HepG2 (cell line): ENCODE measurements around the gene TXNIP. TPM values are rescaled to one million over a fixed set of nuclear protein-coding genes. Genes with fewer than 3 reads are reported as not detected.

ENCODE experiments used
- AGO1 ChIP-seq: fragments of 200-400 bp; formaldehyde crosslinking; IDR thresholded peaks from 2 replicates; pipeline ENCODE4 v1.6.1; 2017; ENCODE audit warnings: mild to moderate bottlenecking, low read depth, low read length, moderate library complexity; ENCODE audit not compliant: poor library complexity, severe bottlenecking
- CC2D1A ChIP-seq: sonication (generic); formaldehyde crosslinking; IDR thresholded peaks from 2 replicates; pipeline ENCODE4 v1.8.1; 2023; ENCODE audit warnings: mild to moderate bottlenecking, missing genetic modification reagents
- ELF1 ChIP-seq: sonication (generic); formaldehyde crosslinking; IDR thresholded peaks from 2 replicates; pipeline ENCODE4 v1.4.0; 2020; ENCODE audit warnings: missing genetic modification reagents
- GABPA ChIP-seq, 2 experiments: IDR thresholded peaks; 2 replicates each; pipeline ENCODE4 v1.6.1; 2011 to 2016; ENCODE audit warnings: low read depth in 2 of 2, low read length in 1 of 2, missing biosample characterization in 1 of 2, missing genetic modification characterization in 1 of 2
- GLI4 ChIP-seq: sonication (generic); formaldehyde crosslinking; IDR thresholded peaks from 2 replicates; pipeline ENCODE4 v1.5.1; 2020; ENCODE audit warnings: missing genetic modification reagents, mild to moderate bottlenecking, moderate library complexity, borderline replicate concordance
- PCBP2 ChIP-seq: fragments of 200-400 bp; formaldehyde crosslinking; optimal IDR thresholded peaks from 2 replicates; pipeline ENCODE3; 2018; ENCODE audit warnings: low read length, low read depth; ENCODE audit not compliant: poor library complexity, severe bottlenecking
- PRPF4 ChIP-seq: fragments of 200-400 bp; formaldehyde crosslinking; IDR thresholded peaks from 2 replicates; pipeline ENCODE4 v1.6.1; 2016; ENCODE audit warnings: low read length, low read depth; ENCODE audit not compliant: poor library complexity, severe bottlenecking
- RAD21 ChIP-seq: fragments of 450-650 bp; formaldehyde crosslinking; IDR thresholded peaks from 2 replicates; pipeline ENCODE4 v1.5.0; 2020; ENCODE audit warnings: mild to moderate bottlenecking
- SAFB2 ChIP-seq: sonication (generic); formaldehyde crosslinking; IDR thresholded peaks from 2 replicates; pipeline ENCODE4 v1.5.1; 2020; ENCODE audit warnings: missing genetic modification reagents, low read depth, mild to moderate bottlenecking, borderline replicate concordance
- SAP130 ChIP-seq: IDR thresholded peaks from 2 replicates; pipeline ENCODE4 v1.6.1; 2016; ENCODE audit warnings: low read depth
- SMC3 ChIP-seq: IDR thresholded peaks from 2 replicates; pipeline ENCODE4 v1.6.1; 2011; ENCODE audit warnings: low read length, improper control_type of control experiment
- SP2 ChIP-seq: sonication (generic); formaldehyde crosslinking; IDR thresholded peaks from 2 replicates; pipeline ENCODE4 v1.5.1; 2020; ENCODE audit warnings: mild to moderate bottlenecking, missing genetic modification reagents
- SSRP1 ChIP-seq: IDR thresholded peaks from 2 replicates; pipeline ENCODE4 v1.6.1; 2016; ENCODE audit warnings: control low read depth
- ZNF446 ChIP-seq: sonication (generic); formaldehyde crosslinking; IDR thresholded peaks from 2 replicates; pipeline ENCODE4 v1.5.0; 2020; ENCODE audit warnings: mild to moderate bottlenecking, missing genetic modification reagents
- ZNF546 ChIP-seq: sonication (generic); formaldehyde crosslinking; conservative IDR thresholded peaks from 2 replicates; pipeline ENCODE4 v1.8.1; 2023; ENCODE audit warnings: mild to moderate bottlenecking, missing genetic modification reagents
- ZNF556 ChIP-seq: sonication (generic); formaldehyde crosslinking; IDR thresholded peaks from 2 replicates; pipeline ENCODE4 v1.4.0; 2020; ENCODE audit warnings: mild to moderate bottlenecking, missing genetic modification reagents, borderline replicate concordance
- ZNF605 ChIP-seq: sonication (generic); formaldehyde crosslinking; IDR thresholded peaks from 2 replicates; pipeline ENCODE4 v1.8.0; 2022; ENCODE audit warnings: mild to moderate bottlenecking, missing genetic modification reagents
- ZNF672 ChIP-seq: sonication (generic); formaldehyde crosslinking; IDR thresholded peaks from 2 replicates; pipeline ENCODE4 v1.8.1; 2022; ENCODE audit warnings: missing genetic modification reagents
- polyA plus RNA-seq, 8 experiments: library from polyadenylated mRNA; depleted of rRNA in 3 of 8; stranded (reverse) in 7 of 8; unstranded in 1 of 8; fragments of >200 nt; fragmentation: Illumina TruSeq in 4 of 8; extraction: Trizol in 4 of 8; gene quantifications; 2 replicates each; pipeline versions ENCODE4 v1.2.1 to v1.2.3, GENCODE V29; 2011 to 2016; ENCODE audit warnings: low read depth in 4 of 8, missing spikeins in 1 of 8, mixed read lengths in 1 of 8; ENCODE audit not compliant: insufficient read depth in 1 of 8
- total RNA-seq, 5 experiments: library from RNA; depleted of rRNA; stranded (reverse); fragments of >200 nt; fragmentation: Illumina TruSeq; extraction: Trizol; gene quantifications; 2 replicates each; pipeline ENCODE4 v1.2.3, GENCODE V29; 2016; ENCODE audit warnings: low read depth in 1 of 5
- TF ChIP-seq, protein P1 (sequence below): sonication (generic); formaldehyde crosslinking; IDR thresholded peaks from 2 replicates; pipeline ENCODE4 v1.4.0; 2020; ENCODE audit warnings: missing genetic modification reagents
- TF ChIP-seq, protein P2 (sequence below): sonication (generic); formaldehyde crosslinking; IDR thresholded peaks from 2 replicates; pipeline ENCODE4 v1.5.0; 2020; ENCODE audit warnings: missing genetic modification reagents, mild to moderate bottlenecking, borderline replicate concordance
- TF ChIP-seq, protein P3 (sequence below): IDR thresholded peaks from 2 replicates; pipeline ENCODE4 v1.6.1; 2016
- TF ChIP-seq, protein P4 (sequence below): sonication (generic); formaldehyde crosslinking; IDR thresholded peaks from 2 replicates; pipeline ENCODE4 v1.4.0; 2020; ENCODE audit warnings: missing genetic modification reagents, low read depth, mild to moderate bottlenecking, borderline replicate concordance
- TF ChIP-seq, protein P5 (sequence below): sonication (generic); formaldehyde crosslinking; IDR thresholded peaks from 2 replicates; pipeline ENCODE4 v1.4.0; 2020; ENCODE audit warnings: mild to moderate bottlenecking, missing genetic modification reagents

Gene TXNIP
- total and polyA plus RNA-seq, 2 of the 13 experiments (the other 11 are each of a cell fraction or from before 2014, with no cell fraction given): 24.4 to 237 TPM

DNA sequence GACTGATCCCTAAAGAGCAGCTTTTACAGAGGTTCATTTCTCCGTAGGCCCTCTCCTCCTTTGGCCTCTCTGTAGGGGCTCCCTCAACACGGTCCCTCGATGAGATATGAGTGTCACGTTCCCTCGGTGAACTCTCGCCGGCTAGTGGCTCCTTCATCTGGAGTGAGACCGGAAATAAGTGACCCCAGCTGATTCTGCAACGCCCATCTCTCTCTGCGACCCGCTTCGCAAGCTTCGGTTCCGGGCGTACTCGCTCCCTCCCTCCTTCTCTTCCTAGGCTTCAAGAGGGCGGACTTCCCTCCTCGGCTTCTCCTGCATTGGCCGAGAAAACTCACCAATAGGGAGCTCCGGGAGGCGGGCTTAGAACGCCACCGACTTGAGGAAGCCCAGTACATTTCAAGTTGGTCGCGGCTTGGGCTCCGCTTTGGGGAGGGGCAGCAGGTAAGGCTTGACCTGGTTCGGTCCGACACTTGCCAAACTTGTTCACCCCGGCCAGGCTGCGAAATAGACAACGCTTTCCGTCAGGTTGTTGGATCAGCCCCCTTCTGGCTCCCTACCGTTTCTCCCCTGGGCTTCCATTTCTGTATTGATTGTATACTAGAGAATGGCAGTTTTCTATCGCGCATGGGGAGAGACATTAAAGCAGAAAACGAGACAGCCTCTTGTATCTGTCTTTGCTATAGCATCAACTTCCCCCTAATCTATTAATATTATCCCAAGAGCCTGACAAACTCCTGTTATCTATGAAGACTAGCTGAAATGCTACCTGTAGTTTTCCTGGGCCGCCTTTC, 31.9 kb downstream of the TXNIP start, which contains the start of the genes ANKRD34A and POLR3GL (continued):
- TF ChIP-seq SP2 (CRISPR knock-in tag) (peak; percentile 82), SSRP1 (no peak), ZNF672 (CRISPR knock-in tag) (no peak), ZNF556 (CRISPR knock-in tag) (peak; percentile 67; the same call in 1 of the 2 replicates), ZNF605 (CRISPR knock-in tag) (0 out of 2 replicates have a peak, but pooled peaks have one; percentile 44), SMC3 (peak; percentile 3; the same call in 1 of the 2 replicates), SAP130 (CRISPR knock-in tag) (peak; percentile 91), PRPF4 (no peak), CC2D1A (CRISPR knock-in tag) (no peak), PCBP2 (no peak), ZNF546 (no peak), GLI4 (CRISPR knock-in tag) (0 out of 2 replicates have a peak, but pooled peaks have one; percentile 24), ELF1 (CRISPR knock-in tag) (peak; percentile 74), GABPA (IDR thresholded peaks at IDR 0.05; ENCODE audit: low read depth, low read length) (peak; percentile 56), GABPA (CRISPR knock-in tag; IDR thresholded peaks at IDR 0.05; ENCODE audit: low read depth) (peak; percentile 87), RAD21 (CRISPR knock-in tag) (0 out of 2 replicates have a peak, but pooled peaks have one; percentile 29), ZNF446 (CRISPR knock-in tag) (no peak), SAFB2 (CRISPR knock-in tag) (no peak; the same call in 1 of the 2 replicates), AGO1 (no peak)
- TF ChIP-seq, protein P1, sequence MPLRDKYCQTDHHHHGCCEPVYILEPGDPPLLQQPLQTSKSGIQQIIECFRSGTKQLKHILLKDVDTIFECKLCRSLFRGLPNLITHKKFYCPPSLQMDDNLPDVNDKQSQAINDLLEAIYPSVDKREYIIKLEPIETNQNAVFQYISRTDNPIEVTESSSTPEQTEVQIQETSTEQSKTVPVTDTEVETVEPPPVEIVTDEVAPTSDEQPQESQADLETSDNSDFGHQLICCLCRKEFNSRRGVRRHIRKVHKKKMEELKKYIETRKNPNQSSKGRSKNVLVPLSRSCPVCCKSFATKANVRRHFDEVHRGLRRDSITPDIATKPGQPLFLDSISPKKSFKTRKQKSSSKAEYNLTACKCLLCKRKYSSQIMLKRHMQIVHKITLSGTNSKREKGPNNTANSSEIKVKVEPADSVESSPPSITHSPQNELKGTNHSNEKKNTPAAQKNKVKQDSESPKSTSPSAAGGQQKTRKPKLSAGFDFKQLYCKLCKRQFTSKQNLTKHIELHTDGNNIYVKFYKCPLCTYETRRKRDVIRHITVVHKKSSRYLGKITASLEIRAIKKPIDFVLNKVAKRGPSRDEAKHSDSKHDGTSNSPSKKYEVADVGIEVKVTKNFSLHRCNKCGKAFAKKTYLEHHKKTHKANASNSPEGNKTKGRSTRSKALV (CRISPR knock-in tag): peak; percentile 82; the same call in 1 of the 2 replicates
- TF ChIP-seq, protein P2, sequence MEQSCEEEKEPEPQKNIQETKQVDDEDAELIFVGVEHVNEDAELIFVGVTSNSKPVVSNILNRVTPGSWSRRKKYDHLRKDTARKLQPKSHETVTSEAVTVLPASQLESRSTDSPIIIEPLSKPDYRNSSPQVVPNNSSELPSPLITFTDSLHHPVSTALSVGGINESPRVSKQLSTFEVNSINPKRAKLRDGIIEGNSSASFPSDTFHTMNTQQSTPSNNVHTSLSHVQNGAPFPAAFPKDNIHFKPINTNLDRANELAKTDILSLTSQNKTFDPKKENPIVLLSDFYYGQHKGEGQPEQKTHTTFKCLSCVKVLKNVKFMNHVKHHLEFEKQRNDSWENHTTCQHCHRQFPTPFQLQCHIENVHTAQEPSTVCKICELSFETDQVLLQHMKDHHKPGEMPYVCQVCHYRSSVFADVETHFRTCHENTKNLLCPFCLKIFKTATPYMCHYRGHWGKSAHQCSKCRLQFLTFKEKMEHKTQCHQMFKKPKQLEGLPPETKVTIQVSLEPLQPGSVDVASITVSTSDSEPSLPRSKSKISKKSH: peak; percentile 46; the same call in 1 of the 2 replicates
- TF ChIP-seq, protein P3, sequence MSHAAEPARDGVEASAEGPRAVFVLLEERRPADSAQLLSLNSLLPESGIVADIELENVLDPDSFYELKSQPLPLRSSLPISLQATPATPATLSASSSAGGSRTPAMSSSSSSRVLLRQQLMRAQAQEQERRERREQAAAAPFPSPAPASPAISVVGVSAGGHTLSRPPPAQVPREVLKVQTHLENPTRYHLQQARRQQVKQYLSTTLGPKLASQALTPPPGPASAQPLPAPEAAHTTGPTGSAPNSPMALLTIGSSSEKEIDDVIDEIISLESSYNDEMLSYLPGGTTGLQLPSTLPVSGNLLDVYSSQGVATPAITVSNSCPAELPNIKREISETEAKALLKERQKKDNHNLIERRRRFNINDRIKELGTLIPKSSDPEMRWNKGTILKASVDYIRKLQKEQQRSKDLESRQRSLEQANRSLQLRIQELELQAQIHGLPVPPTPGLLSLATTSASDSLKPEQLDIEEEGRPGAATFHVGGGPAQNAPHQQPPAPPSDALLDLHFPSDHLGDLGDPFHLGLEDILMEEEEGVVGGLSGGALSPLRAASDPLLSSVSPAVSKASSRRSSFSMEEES (CRISPR knock-in tag): no peak
- TF ChIP-seq, protein P4, sequence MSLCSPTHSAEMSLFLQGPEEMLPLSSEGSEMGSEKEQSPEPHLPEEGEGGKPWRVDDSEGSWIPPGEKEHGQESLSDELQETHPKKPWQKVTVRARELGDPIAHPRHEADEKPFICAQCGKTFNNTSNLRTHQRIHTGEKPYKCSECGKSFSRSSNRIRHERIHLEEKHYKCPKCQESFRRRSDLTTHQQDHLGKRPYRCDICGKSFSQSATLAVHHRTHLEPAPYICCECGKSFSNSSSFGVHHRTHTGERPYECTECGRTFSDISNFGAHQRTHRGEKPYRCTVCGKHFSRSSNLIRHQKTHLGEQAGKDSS (CRISPR knock-in tag): no peak
- TF ChIP-seq, protein P5, sequence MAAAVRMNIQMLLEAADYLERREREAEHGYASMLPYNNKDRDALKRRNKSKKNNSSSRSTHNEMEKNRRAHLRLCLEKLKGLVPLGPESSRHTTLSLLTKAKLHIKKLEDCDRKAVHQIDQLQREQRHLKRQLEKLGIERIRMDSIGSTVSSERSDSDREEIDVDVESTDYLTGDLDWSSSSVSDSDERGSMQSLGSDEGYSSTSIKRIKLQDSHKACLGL (CRISPR knock-in tag): no peak
